HT-29 (cell line): ENCODE data around the gene KREMEN1. TPM values are rescaled to one million over a fixed set of nuclear protein-coding genes. Genes with fewer than 3 reads are reported as not detected.

Experiments
- DNase-seq: peaks from one replicate; pipeline ENCODE4 v3.0.0-alpha.2; 2015; ENCODE audit warnings: low spot score
- total RNA-seq: library from RNA; depleted of rRNA; stranded (reverse); fragments of >200 nt; shearing (Covaris generic); gene quantifications from 2 replicates; pipeline ENCODE4 v1.2.3, GENCODE V29; 2014

Gene KREMEN1
- total RNA-seq, 1 experiment from 2014 or later, result 6.8 TPM

DNA sequence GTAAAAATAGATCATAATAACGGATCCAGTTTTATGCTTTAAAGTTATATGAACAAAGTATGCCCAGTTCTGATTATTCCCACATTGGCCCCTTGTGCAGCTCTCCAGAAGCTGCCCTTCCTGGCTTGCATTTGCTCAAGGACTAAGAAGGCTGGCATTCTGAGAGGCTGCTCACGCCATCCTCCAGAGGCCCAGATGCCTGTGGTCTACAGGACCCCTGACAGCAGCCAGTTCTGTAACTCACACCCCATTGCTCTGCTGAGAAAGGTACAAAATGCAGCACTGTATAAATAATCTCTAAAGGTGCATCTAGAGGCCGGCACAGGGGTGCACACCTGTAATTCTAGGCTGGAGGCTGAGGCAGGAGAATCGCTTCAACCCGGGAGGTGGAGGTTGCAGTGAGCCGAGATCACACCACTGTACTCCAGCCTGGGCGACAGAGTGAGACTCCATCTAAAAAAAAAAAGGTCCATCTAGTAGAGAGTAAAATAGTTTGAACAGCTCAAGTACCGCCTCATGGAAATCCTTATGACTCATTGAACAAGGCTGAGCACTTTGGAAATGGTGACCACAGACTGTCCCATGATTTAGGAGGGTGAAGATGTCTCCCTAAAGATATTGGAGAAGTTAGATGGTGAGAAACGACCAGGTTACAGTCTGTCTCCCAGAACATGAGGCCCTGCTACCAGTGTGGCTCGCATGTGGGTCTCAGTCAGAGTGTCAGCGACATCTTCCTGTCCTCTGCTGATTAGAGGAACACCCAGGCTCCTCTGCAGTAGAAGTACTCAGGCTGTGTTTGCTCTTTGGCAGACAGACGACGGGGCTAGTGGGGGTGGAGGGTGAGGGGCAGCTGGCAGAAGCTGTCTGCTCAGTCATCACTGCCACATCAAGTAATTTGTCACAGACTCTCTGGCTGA lies 56.3 kb downstream of the KREMEN1 start:
- no peak for DNase-seq

DNA sequence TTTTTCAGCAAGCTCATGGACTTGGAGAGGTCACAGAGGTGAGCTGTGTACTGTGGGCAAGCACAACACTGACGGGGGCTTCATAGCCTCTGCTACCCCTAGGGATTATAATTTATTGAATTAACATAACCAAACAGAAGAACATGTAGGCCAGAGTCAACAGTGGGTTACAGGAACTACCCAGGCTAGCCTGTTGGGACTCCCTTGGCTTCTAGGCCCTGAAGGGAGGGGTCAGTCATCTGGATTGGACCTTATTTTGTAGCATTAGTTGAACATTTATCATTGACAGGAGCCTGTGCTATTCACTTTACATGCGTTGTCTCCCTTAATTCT lies 56.9 kb downstream of the KREMEN1 start:
- DNase-seq, result no peak

DNA sequence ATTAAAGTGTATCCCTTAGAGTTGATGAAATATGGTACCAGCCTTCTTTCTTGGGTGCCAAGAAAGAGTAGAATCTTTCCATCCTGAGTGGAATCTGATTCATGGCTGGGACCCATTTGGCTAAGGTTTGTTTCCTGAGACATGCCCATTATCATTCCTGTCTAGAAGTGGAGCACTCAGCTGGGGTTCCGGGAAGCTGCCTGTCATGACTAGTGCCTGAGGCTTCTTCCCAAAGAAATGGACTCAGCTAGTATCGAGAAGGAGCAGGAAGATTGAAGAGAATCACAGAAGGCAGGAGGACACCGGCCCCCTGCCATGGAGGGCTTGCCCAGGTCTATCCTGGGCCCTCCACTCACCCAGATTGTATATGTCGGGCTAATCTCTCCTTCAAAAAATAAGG lies 57.6 kb downstream of the KREMEN1 start:
- DNase-seq, result no peak

DNA sequence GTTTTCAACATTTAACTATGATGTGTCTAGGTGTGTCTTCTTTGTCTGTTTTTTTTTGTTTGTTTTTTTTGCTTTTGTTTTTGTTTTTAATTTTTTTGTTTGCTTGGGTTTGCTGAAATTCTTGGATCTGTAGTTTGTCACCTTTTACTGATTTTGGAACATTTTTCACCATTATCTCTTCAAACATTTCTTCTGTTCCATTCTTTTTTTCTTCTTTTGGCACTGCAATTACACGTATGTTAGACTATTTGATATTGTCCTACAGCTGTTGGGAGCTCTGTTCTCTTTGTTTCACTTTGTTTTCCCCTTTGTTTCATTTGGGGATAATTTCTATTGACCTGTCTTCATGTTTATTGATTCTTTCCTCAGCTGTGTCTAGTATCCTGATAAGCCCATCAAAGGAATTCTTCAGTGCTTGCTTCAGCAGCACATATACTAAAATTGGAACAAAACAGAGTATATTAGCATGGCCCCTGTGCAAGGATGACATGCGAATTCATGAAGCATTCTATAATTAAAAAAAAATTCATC lies 60.8 kb downstream of the KREMEN1 start:
- no peak for DNase-seq

DNA sequence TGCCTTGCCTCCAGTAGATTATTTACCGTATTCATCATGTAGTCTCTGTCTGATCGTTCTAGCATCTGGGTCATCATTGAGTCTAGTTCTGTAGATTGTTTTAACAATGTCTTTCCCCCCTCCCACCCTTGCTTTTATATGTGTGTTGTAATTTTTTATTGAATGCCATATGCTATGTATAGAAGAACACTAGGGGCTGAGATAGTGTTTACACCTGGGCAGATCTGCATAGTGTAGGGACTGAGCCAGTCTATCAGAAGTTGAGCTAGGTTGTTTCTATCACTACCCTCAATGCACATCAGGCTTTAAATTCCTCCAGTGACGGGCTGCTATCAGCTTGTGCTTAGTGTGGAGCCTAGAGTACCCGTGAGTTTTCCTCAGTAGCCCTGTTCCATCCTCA lies 61.6 kb downstream of the KREMEN1 start:
- DNase-seq, result no peak

DNA sequence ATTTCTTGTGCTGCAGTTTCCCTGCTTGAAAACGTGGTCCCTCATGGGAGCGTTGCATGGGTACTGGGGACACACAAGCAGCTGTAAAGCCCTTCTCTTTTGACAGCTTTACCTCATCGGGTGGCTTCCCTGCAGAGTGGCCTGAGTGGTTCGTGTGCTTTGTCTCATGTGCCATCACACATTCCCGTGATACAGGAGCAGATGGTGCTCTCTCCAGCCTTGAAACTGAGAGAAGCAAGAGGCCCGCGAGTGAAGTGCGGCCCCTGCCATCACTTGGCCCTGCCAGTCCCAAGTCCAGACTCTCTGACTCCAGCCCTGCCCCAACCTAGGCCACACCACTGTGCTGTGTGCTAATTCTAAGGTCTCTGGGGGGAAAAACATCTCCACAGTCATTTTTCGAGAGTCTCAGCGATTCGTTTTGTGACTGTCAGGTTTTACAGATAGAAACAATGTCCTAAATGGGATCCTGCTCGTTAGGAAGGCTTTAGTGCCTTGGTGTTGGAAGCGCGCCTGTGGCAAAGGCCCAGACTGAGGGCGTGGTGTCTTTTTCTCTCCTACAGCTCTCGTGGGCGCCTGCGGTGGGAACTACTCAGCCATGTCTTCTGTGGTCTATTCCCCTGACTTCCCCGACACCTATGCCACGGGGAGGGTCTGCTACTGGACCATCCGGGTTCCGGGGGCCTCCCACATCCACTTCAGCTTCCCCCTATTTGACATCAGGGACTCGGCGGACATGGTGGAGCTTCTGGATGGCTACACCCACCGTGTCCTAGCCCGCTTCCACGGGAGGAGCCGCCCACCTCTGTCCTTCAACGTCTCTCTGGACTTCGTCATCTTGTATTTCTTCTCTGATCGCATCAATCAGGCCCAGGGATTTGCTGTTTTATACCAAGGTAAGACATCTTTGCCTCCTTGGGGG lies 64.2 kb downstream of the KREMEN1 start:
- DNase-seq, result no peak

DNA sequence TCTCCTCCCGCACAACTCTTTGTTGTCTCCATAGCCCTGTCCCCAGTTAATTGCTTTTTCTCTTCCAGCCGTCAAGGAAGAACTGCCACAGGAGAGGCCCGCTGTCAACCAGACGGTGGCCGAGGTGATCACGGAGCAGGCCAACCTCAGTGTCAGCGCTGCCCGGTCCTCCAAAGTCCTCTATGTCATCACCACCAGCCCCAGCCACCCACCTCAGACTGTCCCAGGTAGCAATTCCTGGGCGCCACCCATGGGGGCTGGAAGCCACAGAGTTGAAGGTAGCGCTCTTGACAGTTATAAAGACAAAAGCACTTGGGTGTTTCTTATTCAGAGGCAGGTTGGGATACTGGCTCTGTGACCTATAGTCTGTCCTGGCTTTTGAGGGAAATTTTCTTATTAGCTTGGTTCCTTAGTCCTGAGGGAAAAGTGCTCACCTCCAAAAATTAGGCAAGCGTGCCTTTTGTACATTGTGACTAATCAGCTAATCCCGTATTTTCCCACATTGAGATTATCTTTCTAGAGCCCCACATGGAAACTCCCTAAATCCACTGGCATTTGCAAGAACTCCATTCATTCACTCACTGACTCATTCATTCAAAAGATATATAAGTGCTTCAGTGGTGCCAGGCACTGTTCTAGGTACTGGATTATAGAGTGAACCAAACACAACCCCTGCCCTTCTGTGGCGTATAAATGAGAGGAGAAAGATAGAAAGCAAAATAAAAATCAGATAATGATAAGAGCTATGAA lies 65.9 kb downstream of the KREMEN1 start:
- no peak for DNase-seq

DNA sequence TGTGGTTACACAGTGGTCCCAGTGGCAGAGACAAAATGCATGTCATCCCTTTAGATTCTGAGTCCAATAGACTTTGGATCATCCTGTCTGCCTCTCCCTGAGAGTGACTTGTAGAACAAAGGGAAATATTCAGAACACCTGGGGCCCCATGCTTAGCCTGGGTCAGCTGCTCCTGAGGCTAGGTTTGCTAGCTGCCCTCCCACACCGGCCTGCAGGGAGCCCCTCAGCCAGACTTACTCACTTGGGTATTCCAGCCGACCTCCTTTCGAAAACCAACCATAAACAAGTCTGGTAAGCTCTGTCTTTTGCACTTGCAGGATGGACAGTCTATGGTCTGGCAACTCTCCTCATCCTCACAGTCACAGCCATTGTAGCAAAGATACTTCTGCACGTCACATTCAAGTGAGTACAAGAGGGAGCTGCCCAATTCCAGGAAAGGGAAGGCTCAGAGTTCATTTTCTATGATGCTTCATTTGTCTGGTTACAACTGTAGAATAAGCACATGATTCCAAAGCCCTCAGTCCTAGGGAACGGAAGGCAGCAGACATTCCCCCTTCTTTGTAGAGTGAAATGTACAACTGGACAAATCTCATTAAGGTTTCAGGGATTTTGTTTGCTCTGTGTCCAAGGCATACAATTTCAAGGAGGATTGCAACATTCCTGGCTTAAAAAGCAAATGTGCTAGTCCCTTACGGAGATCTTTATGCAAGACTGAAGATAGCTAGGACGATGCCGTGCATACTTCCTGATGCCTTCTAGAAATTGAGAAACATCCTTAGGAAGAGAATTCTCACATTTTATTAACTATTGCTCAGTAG lies 67.3 kb downstream of the KREMEN1 start:
- DNase-seq, result no peak

DNA sequence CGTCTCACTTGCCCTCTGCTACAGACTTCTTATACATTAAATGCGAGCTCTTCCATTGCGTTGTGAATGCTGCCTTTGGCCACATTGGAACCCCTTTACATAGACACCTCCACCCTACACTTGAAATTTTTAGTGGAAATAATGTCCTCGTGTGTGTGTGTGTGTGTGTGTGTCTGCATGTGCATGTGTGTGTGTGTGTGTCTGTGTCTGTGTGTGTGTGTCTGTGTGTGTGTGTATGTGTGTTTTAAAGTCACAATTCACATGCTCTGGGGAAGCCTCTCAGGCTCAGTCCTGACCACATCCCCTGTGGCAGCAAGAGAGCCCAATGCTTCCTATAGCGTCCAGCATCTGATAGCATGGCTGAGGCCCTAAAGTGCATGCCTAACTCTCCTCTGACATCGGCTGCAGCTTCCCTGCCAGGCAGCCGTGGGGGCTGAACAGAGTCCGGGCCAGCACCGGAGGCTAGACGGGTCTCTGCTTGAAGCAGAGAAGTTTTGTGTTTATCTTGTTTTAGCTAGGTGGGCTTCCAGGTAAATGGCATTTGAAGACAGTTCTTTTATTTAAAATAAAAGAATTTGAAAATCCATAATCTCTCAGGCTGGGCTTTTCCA lies 68.3 kb downstream of the KREMEN1 start:
- DNase-seq, result no peak

DNA sequence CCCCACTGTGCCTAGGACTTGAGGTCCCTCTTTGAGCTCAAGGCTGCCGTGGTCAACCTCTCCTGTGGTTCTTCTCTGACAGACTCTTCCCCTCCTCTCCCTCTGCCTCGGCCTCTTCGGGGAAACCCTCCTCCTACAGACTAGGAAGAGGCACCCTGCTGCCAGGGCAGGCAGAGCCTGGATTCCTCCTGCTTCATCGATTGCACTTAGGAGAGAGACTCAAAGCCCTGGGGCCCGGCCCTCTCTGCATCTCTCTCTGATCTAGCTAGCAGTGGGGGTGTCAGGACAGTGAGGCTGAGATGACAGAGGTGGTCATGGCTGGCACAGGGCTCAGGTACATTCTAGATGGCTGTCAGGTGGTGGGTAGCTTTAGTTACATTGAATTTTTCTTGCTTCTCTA lies 69.3 kb downstream of the KREMEN1 start:
- no peak for DNase-seq

DNA sequence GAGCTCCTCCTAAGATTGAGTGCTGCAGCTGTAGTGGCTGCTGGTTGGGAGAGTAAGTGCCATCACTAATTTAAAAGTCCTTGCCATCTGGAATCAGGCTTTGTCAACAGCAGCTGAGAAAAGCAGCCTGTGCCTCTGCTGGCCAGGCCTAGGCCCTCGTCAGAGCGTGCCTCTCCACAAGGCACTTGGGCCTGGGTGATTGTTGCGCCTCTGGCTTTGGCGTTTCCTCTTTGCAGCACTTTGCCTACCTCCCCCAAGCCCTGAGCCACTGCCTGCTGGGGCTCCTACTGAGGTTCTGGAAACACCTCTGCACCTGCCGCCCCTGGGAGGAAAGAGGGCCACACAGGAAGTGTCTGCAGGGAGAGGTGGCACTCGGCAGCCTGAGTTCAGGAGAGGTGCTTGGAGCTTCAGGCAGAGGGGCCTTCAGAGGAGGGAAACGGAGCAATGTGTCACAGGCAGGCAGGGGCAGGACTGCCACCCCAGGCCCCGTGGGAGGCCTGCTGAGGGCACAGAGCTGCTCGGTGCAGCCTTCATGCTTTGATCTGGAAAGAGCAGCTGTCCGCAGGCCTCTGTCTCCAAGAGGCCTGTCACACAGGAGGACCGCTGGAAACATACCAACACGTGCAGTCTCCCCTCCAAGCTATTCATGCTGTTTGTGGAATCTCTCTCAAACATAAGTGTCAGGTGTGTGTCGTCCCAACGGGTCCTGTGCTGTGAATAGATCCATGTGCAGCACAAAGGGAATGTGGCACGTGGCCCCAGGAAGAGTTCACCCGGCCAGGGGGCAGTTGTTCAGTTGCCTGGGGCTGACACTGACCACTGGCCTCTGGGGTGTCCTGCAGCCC lies 71.3 kb downstream of the KREMEN1 start:
- DNase-seq, result no peak

DNA sequence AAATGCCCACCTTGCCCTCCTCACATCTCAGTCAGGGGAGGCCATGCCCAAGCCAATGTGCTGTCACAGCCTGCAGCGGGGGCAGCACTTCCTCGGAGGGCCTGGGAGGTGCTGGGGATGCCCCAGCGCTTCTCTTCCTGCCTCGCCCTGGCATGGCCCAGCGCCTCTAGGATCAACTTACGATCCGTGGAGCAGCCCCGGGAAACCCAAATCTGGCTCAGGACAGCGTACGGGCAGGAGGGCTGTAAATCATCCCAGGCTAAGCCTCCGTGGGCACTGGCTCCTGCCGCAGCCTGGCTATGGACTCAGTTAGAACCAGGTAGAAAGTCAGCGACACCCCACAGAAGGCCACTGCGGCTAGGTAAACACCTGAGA lies 71.9 kb downstream of the KREMEN1 start:
- DNase-seq, result no peak

DNA sequence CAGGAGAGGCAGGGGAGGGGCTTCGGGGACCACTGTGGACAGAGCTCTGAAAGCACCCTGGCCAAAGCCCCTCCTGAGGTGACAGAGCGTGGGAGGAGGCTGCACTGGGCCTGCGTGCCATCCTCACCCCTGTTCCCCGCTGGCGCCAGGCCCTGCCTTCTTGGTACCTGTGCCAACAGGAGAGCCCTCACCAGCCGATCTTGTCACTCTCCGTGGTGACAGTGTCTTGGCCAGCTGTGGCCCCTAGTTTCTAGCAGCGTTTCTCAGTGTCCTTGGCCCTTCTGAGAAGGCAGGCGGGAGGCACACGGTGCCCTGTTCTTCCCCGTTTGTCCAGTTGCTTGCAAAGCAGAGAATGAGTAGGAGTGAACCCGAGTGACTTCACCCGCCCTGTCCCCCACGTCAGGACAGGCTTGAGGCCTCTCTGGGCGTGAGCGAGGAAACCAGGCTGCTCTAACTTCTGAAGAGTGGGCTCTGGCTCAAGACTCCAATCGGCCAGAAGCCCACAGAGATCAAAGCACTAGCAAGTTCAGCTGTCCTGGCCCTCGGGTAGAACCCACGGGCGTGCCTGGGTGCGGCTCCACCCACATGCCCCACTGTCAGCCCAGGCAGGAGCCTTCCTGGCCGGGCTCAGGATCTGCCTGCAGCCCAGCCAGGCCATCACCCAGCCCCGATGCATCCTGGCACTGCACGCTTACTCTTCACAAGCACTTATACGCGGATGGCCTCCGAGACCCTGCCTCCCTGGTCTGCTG lies 72.7 kb downstream of the KREMEN1 start:
- no peak for DNase-seq

DNA sequence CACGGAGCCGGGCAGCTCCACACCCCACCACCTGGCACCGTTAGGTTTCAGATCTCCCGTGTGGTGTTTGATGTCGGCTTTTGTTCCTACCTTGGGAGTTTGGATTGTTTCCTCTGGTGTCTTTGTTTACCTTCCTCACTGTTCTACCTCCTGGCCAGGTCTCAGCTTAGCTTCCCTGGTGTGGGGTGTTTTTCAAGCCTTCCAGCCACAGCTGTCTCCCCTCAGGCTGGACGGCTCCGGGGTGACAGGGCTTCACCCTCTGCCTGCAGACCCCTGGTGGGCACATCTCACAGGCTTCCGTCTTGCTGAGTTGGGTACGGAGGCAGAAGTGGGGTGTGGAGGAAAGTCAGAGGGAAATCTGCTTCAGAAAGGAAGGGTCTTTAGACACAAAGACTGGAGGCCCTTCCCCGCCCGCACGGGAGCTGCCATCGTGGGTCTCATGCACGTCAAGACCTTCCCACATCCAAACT lies 73.3 kb downstream of the KREMEN1 start:
- DNase-seq, result no peak

DNA sequence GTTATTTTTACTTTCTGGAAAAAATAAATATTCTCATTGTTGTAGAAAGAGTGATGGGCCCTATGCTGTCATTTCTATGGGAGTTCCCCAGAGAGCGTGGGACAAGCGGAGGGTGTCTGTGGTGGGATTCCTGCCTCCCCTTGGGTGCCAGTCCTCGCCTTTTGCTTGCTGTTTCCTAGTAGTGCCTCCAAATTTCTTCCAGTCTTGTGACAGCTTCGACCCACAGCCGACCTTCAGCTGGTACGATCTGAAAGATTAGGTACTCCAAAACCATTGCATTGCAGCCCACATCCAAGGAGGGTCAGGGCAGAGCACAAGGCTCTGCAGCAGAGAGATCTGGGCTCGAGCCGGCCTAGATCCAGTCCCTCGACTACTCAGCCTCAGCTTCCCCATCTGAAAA lies 73.9 kb downstream of the KREMEN1 start:
- DNase-seq, result no peak

DNA sequence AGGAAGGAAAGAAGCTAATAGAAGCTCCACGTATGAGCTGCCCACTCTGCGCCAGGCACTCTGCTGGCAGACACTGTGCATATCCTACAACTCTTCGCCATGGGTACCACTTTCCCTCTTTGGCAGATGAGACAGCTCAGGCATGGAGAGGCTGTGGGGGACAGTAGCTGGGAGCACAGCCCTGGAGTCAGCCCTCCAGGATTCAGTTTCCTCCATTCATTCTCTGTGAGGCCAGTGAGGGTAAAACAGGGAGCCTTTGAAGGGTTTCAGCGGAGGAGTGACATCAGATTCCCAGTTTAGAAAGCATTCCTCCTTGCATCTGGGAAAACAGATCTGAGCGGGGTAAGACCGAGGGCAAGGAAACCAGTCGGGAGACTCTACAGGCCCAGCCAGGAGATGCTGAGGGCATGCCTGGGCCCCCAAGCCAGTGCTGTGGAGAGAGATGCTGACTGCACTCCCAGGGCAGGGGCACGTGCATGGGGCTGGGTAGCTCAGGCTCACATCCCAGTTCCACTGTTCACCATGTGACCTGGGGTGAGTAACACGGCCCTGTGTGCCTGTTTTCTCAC lies 74.6 kb downstream of the KREMEN1 start:
- no peak for DNase-seq

DNA sequence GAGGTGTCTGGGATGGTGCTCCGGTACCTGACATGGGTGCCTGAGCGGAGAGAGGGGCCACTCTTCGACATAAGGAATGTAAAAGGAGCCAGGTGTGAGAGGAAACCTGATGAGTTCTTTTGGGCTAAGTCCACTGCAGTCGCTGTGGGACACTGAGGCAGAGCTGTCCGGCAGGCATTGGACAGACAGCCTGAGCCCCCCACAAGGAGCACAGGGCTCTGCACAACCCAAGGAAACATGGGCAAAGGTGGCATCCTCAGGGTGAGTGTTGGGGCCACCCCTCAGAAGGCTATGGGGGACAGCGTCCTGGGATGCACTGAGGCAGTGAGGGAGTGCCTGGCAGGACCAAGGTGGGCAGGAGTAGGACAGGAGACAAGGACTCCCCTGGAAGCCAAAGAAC lies 75.2 kb downstream of the KREMEN1 start:
- DNase-seq, result no peak

DNA sequence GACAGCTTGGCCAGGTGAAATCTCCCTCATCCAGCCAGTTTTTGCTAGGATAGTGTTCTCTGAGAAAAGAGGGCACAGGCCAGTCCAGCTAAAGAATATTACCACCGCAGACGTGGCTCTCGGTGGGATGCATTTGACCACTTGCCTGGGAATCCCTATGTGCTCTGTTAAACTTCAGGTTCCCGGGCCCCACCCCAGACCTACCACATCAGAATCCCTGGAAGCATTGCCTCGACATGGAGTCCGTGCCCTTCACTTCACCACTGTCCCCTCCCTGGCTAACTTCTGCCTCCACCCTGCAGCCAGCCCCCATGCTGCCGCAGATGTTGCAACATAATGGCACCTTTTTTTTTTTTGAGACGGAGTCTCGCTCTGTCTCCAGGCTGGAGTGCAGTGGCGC lies 76.0 kb downstream of the KREMEN1 start:
- DNase-seq, result no peak
